Brain microvascular endothelial cell (primary cell): ENCODE data around the gene AANAT.

ENCODE experiments used
- DNase-seq: peaks from one replicate; pipeline ENCODE4 v3.0.0-alpha.2; 2020
- H3K27ac ChIP-seq: fragments of 250-450 bp; sonication (Bioruptor Pico); 2 replicates; pipeline ENCODE4 v1.5.1; 2020; ENCODE audit warnings: mild to moderate bottlenecking, moderate library complexity
- H3K27me3 ChIP-seq: fragments of 250-450 bp; sonication (Bioruptor Pico); replicated peaks from 2 replicates; pipeline ENCODE4 v1.5.1; 2020; ENCODE audit warnings: mild to moderate bottlenecking
- H3K36me3 ChIP-seq: fragments of 250-450 bp; sonication (Bioruptor Pico); replicated peaks from 2 replicates; pipeline ENCODE4 v1.5.1; 2020; ENCODE audit warnings: mild to moderate bottlenecking
- H3K4me3 ChIP-seq: 2 replicates; pipeline ENCODE4 v1.5.1; 2011; ENCODE audit warnings: low read depth, mild to moderate bottlenecking, control low read depth, low read length, moderate library complexity
- in situ Hi-C: cut with HindIII; loops from 2 replicates; pipeline ENCODE4 v1.10.0; 2017; ENCODE audit warnings: low sequenced_read_pairs, low pct_ligation_motif_present
- TF ChIP-seq, protein P1 (sequence below): IDR thresholded peaks from 2 replicates; pipeline ENCODE4 v1.5.1; 2011; ENCODE audit warnings: low read depth, mild to moderate bottlenecking, moderate library complexity, low read length, control low read depth, inconsistent platforms; ENCODE audit errors: missing control alignments

Gene AANAT

GRCh38 chr17:76497699-76497978 lies 30.2 kb downstream of the AANAT start:
- in situ Hi-C loops = no loop called here
- TF ChIP-seq, protein P1, sequence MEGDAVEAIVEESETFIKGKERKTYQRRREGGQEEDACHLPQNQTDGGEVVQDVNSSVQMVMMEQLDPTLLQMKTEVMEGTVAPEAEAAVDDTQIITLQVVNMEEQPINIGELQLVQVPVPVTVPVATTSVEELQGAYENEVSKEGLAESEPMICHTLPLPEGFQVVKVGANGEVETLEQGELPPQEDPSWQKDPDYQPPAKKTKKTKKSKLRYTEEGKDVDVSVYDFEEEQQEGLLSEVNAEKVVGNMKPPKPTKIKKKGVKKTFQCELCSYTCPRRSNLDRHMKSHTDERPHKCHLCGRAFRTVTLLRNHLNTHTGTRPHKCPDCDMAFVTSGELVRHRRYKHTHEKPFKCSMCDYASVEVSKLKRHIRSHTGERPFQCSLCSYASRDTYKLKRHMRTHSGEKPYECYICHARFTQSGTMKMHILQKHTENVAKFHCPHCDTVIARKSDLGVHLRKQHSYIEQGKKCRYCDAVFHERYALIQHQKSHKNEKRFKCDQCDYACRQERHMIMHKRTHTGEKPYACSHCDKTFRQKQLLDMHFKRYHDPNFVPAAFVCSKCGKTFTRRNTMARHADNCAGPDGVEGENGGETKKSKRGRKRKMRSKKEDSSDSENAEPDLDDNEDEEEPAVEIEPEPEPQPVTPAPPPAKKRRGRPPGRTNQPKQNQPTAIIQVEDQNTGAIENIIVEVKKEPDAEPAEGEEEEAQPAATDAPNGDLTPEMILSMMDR = no peak
- H3K27ac ChIP-seq = peak overlapping the region; percentile 69
- peak overlapping the region; percentile 15 for H3K4me3 ChIP-seq
- no peak for DNase-seq
- no peaks in the 10 kb centered on the region for H3K36me3 ChIP-seq
- no peaks in the 10 kb centered on the region for H3K27me3 ChIP-seq

DNA sequence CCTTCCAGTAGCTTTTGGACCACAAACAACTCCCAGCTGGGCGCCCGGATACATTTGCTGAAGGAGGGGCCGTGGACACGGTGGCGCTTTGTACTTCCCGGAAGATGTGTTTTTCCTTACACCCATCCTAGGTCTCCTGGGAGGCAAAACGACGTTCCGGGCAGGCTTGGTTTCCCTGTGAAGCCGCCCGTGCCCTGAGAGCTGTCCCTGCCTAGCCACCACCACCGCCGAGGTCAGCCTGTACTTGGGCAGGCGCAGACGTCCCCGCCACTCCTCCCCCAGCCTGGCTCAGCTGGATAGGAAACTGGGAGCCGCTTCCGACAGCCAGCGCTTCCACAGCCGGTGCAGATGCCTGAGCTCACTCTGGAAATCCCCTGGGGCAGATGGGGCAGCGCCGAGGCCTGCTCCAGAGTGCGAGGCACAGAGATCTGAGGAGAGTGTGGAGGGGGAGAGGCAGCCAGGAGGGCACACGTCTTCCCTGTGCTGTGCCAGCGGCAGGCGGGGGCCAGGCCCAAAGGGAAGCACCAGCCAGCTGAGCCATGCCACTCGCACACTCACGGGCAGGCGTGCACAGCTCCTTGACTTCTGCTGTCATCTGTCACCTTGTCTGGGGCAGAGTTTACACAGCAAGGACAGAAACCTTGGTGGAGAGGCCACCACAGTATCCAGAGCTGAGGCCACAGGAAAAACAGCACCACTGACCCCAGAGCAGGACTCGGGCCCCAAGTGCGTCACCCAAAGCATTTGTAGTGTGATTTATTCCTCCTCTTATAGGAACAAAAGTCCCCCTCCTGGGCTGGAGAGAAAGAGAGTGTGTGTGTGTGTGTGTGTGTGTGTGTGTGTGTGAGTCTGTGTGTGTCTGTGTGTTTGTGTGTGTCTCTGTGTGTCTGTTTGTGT lies 30.8 kb downstream of the AANAT start:
- TF ChIP-seq, protein P1 = no peak
- Histone ChIP-seq H3K27me3 (no peaks in the 10 kb centered on the region), H3K27ac (peak overlapping the region; percentile 69), H3K4me3 (peak overlapping the region; percentile 15), H3K36me3 (no peaks in the 10 kb centered on the region)
- in situ Hi-C loops = no loop called here
- DNase-seq = peak; percentile 84

GRCh38 chr17:76498876-76499251 lies 31.5 kb downstream of the AANAT start:
- in situ Hi-C loops = no loop called here
- no peak for DNase-seq
- Histone ChIP-seq H3K27ac (peak overlapping the region; percentile 69), H3K27me3 (no peaks in the 10 kb centered on the region), H3K36me3 (no peaks in the 10 kb centered on the region), H3K4me3 (no peak overlapping the region)
- TF ChIP-seq, protein P1 = no peak

DNA sequence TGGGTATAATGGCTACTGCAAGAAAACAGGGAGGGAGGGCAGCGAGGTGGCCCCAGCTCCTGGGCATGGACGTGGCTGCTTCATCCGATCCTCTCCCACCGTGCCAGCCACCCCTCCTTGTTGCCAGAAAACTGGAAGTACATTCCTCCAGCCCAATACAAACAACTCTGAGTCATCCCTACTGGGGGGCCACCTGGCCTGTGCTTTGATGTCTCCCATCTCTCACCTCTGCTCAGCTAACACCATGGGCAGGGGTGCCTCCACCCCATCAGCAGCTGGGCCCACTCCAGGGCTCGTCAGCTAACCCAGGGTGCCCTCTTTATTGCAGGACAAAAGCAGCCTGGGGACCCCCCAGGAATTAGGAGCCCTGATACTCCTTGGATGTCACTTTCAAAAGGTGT lies 31.9 kb downstream of the AANAT start:
- TF ChIP-seq, protein P1 = no peak
- in situ Hi-C loops = no loop called here
- Histone ChIP-seq H3K27ac (no peak overlapping the region), H3K4me3 (no peak overlapping the region), H3K36me3 (no peaks in the 10 kb centered on the region), H3K27me3 (no peaks in the 10 kb centered on the region)
- DNase-seq = no peak

- TF ChIP-seq, protein P1 = no peak
- Histone ChIP-seq H3K27ac (no peak overlapping the region), H3K4me3 (peak overlapping the region; percentile 68)
These were observed 32.8 kb downstream of the AANAT start for GRCh38 chr17:76500074-76500746.

GRCh38 chr17:76500747-76501017 lies 33.3 kb downstream of the AANAT start:
- peak overlapping the region; percentile 70 for H3K27ac ChIP-seq

More at GRCh38 chr17:76500074-76500746, 32.8 kb downstream of the AANAT start:
- no peaks in the 10 kb centered on the region for H3K27me3 ChIP-seq
- no peak for DNase-seq
- in situ Hi-C loops = no loop called here
- H3K36me3 ChIP-seq = no peaks in the 10 kb centered on the region

More at GRCh38 chr17:76500747-76501017, 33.3 kb downstream of the AANAT start:
- H3K4me3 ChIP-seq = peak overlapping the region; percentile 68
- in situ Hi-C loops = no loop called here
- no peaks in the 10 kb centered on the region for H3K27me3 ChIP-seq
- no peak for DNase-seq
- TF ChIP-seq, protein P1 = no peak
- H3K36me3 ChIP-seq = no peaks in the 10 kb centered on the region
